A549 (cell line): ENCODE data around the gene DVL2.

Experiments used
- CBX8 ChIP-seq: fragments of 200-600 bp; sonication (generic); IDR thresholded peaks from 2 replicates; pipeline ENCODE4 v1.6.1; 2016
- CHD2 ChIP-seq: fragments of 150-350 bp; IDR thresholded peaks from 2 replicates; pipeline ENCODE4 v1.6.1; 2014; ENCODE audit warnings: low read length; ENCODE audit not compliant: partially characterized antibody
- EP300 ChIP-seq, 2 experiments: fragments of >200 bp; sonication (Bioruptor Twin); formaldehyde crosslinking; IDR thresholded peaks; 2 replicates in 1 of 2; 3 replicates in 1 of 2; pipeline ENCODE4 v1.6.1; 2016 to 2017
- MAZ ChIP-seq: fragments of 150-350 bp; IDR thresholded peaks from 2 replicates; pipeline ENCODE4 v1.6.1; 2014; ENCODE audit warnings: antibody characterized with exemption, low read depth, low read length, borderline replicate concordance
- RAD21 ChIP-seq, 2 experiments: fragments of >200 bp in 1 of 2; sonication (Bioruptor Twin) in 1 of 2; formaldehyde crosslinking in 1 of 2; IDR thresholded peaks in 1 of 2; conservative IDR thresholded peaks in 1 of 2; 2 replicates in 1 of 2; 3 replicates in 1 of 2; pipeline ENCODE4 v1.6.1; 2012 to 2018; ENCODE audit warnings: inconsistent platforms in 1 of 2
- SREBF2 ChIP-seq: fragments of 450-650 bp; IDR thresholded peaks from 2 replicates; pipeline ENCODE4 v1.6.1; 2014; ENCODE audit warnings: mild to moderate bottlenecking, moderate library complexity
- ZFP36 ChIP-seq: fragments of 450-650 bp; IDR thresholded peaks from 2 replicates; pipeline ENCODE4 v1.6.1; 2014; ENCODE audit warnings: borderline replicate concordance; ENCODE audit not compliant: partially characterized antibody
- TF ChIP-seq, protein P1 (sequence below): fragments of >200 bp; sonication (Bioruptor Twin); formaldehyde crosslinking; IDR thresholded peaks from 3 replicates; pipeline ENCODE4 v1.5.1; 2016
- TF ChIP-seq, protein P2 (sequence below): fragments of 200-600 bp; sonication (generic); IDR thresholded peaks from 2 replicates; pipeline ENCODE4 v1.6.1; 2016; ENCODE audit warnings: antibody characterized with exemption, mild to moderate bottlenecking, moderate library complexity

DNA sequence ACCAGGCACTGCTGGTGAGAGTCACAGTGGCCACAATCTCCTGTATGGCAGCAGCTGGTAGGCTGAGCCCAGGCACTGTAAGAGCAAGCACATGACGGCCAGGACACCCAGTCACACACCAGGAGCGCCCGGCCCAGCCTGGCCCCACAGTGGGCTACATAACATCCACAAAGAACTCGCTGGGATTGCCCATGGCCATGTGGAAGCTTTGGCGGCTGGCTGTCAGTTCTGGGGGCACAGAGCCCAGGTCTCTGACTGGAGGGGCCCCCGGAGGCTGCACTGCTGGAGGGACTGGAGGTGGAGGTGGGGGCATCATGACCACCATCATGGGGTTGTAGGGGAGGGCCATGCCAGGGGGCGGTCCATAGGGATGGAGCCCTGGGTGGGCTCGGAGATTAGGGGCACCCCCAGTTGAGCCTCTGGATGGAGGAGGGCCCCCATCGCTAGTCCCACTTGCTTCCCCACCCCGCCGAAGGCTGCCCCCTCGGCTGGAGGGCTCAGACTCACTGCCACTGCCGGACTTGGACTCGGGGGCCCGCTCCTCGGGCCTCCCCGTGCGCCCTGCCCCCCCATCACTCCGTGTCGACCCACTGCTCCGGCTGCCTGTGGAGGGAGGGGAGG is 8.5 kb downstream of the DVL2 start:
- no peak for TF ChIP-seq EP300 (IDR thresholded peaks at IDR 0.05)
- TF ChIP-seq CHD2, result no peak
- TF ChIP-seq, protein P1, sequence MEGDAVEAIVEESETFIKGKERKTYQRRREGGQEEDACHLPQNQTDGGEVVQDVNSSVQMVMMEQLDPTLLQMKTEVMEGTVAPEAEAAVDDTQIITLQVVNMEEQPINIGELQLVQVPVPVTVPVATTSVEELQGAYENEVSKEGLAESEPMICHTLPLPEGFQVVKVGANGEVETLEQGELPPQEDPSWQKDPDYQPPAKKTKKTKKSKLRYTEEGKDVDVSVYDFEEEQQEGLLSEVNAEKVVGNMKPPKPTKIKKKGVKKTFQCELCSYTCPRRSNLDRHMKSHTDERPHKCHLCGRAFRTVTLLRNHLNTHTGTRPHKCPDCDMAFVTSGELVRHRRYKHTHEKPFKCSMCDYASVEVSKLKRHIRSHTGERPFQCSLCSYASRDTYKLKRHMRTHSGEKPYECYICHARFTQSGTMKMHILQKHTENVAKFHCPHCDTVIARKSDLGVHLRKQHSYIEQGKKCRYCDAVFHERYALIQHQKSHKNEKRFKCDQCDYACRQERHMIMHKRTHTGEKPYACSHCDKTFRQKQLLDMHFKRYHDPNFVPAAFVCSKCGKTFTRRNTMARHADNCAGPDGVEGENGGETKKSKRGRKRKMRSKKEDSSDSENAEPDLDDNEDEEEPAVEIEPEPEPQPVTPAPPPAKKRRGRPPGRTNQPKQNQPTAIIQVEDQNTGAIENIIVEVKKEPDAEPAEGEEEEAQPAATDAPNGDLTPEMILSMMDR, result no peak
- TF ChIP-seq, protein P2, sequence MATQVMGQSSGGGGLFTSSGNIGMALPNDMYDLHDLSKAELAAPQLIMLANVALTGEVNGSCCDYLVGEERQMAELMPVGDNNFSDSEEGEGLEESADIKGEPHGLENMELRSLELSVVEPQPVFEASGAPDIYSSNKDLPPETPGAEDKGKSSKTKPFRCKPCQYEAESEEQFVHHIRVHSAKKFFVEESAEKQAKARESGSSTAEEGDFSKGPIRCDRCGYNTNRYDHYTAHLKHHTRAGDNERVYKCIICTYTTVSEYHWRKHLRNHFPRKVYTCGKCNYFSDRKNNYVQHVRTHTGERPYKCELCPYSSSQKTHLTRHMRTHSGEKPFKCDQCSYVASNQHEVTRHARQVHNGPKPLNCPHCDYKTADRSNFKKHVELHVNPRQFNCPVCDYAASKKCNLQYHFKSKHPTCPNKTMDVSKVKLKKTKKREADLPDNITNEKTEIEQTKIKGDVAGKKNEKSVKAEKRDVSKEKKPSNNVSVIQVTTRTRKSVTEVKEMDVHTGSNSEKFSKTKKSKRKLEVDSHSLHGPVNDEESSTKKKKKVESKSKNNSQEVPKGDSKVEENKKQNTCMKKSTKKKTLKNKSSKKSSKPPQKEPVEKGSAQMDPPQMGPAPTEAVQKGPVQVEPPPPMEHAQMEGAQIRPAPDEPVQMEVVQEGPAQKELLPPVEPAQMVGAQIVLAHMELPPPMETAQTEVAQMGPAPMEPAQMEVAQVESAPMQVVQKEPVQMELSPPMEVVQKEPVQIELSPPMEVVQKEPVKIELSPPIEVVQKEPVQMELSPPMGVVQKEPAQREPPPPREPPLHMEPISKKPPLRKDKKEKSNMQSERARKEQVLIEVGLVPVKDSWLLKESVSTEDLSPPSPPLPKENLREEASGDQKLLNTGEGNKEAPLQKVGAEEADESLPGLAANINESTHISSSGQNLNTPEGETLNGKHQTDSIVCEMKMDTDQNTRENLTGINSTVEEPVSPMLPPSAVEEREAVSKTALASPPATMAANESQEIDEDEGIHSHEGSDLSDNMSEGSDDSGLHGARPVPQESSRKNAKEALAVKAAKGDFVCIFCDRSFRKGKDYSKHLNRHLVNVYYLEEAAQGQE, result no peak
- no peak for TF ChIP-seq SREBF2
- TF ChIP-seq RAD21 (conservative IDR thresholded peaks at IDR 0.05 in 1 of 2, IDR thresholded peaks at IDR 0.05 in 1 of 2), result no peak
- no peak for TF ChIP-seq CBX8
- TF ChIP-seq ZFP36, result no peak
- TF ChIP-seq MAZ, result no peak
